HepG2 (cell line): Measurements from ENCODE around the gene NFKBIL1. TPM values are rescaled to one million over a fixed set of nuclear protein-coding genes. Genes with fewer than 3 reads are reported as not detected.

Source experiments
- ETV5 ChIP-seq: IDR thresholded peaks from 2 replicates; pipeline ENCODE4 v1.6.1; 2018; ENCODE audit warnings: missing biosample characterization, missing genetic modification reagents, inconsistent platforms, borderline replicate concordance
- KDM5A ChIP-seq: fragments of 200-600 bp; sonication (generic); IDR thresholded peaks from 2 replicates; pipeline ENCODE4 v1.7.0; 2018; ENCODE audit warnings: antibody characterized with exemption, mild to moderate bottlenecking, low read length, borderline replicate concordance
- MEIS1 ChIP-seq: sonication (generic); formaldehyde crosslinking; IDR thresholded peaks from 2 replicates; pipeline ENCODE4 v1.9.0; 2021; ENCODE audit warnings: mild to moderate bottlenecking, missing genetic modification reagents, moderate library complexity, borderline replicate concordance
- MIER3 ChIP-seq: IDR thresholded peaks from 2 replicates; pipeline ENCODE4 v1.6.1; 2016; ENCODE audit warnings: missing compliant biosample characterization, borderline replicate concordance
- NR2C2 ChIP-seq: sonication (generic); formaldehyde crosslinking; IDR thresholded peaks from 2 replicates; pipeline ENCODE4 v1.4.0; 2020; ENCODE audit warnings: missing genetic modification reagents, mild to moderate bottlenecking, moderate library complexity, borderline replicate concordance
- POLR2A ChIP-seq, 2 experiments: IDR thresholded peaks; 2 replicates each; pipeline ENCODE4 v1.6.1; 2011; ENCODE audit warnings: low read depth in 2 of 2, low read length in 2 of 2, mild to moderate bottlenecking in 1 of 2, moderate library complexity in 1 of 2; ENCODE audit not compliant: insufficient read depth in 1 of 2
- PRPF4 ChIP-seq: fragments of 200-400 bp; formaldehyde crosslinking; IDR thresholded peaks from 2 replicates; pipeline ENCODE4 v1.6.1; 2016; ENCODE audit warnings: low read length, low read depth; ENCODE audit not compliant: poor library complexity, severe bottlenecking
- TBL1XR1 ChIP-seq: fragments of 150-350 bp; IDR thresholded peaks from 2 replicates; pipeline ENCODE4 v1.6.1; 2014; ENCODE audit warnings: borderline replicate concordance, low read length; ENCODE audit not compliant: partially characterized antibody
- ZFP36L1 ChIP-seq: sonication (generic); formaldehyde crosslinking; IDR thresholded peaks from 2 replicates; pipeline ENCODE4 v1.8.0; 2022; ENCODE audit warnings: mild to moderate bottlenecking, missing genetic modification reagents, moderate library complexity
- ZNF589 ChIP-seq: sonication (generic); formaldehyde crosslinking; conservative IDR thresholded peaks from 2 replicates; pipeline ENCODE4 v1.8.0; 2022; ENCODE audit warnings: mild to moderate bottlenecking, moderate library complexity, missing genetic modification reagents
- ZNF749 ChIP-seq: sonication (generic); formaldehyde crosslinking; IDR thresholded peaks from 2 replicates; pipeline ENCODE4 v1.8.0; 2022; ENCODE audit warnings: mild to moderate bottlenecking, missing genetic modification reagents, moderate library complexity, borderline replicate concordance
- ZNF83 ChIP-seq: sonication (generic); formaldehyde crosslinking; IDR thresholded peaks from 2 replicates; pipeline ENCODE4 v1.4.0; 2020; ENCODE audit warnings: missing genetic modification reagents, mild to moderate bottlenecking, borderline replicate concordance
- polyA plus RNA-seq, 8 experiments: library from polyadenylated mRNA; depleted of rRNA in 3 of 8; stranded (reverse) in 7 of 8; unstranded in 1 of 8; fragments of >200 nt; fragmentation: Illumina TruSeq in 4 of 8; extraction: Trizol in 4 of 8; gene quantifications; 2 replicates each; pipeline versions ENCODE4 v1.2.1 to v1.2.3, GENCODE V29; 2011 to 2016; ENCODE audit warnings: low read depth in 4 of 8, missing spikeins in 1 of 8, mixed read lengths in 1 of 8; ENCODE audit not compliant: insufficient read depth in 1 of 8
- total RNA-seq, 5 experiments: library from RNA; depleted of rRNA; stranded (reverse); fragments of >200 nt; fragmentation: Illumina TruSeq; extraction: Trizol; gene quantifications; 2 replicates each; pipeline ENCODE4 v1.2.3, GENCODE V29; 2016; ENCODE audit warnings: low read depth in 1 of 5
- TF ChIP-seq, protein P1 (sequence below): sonication (generic); formaldehyde crosslinking; IDR thresholded peaks from 2 replicates; pipeline ENCODE4 v1.4.0; 2020; ENCODE audit warnings: missing genetic modification reagents, borderline replicate concordance
- TF ChIP-seq, protein P2 (sequence below): sonication (generic); formaldehyde crosslinking; IDR thresholded peaks from 2 replicates; pipeline ENCODE4 v1.8.0; 2023; ENCODE audit warnings: mild to moderate bottlenecking, missing genetic modification reagents

The NFKBIL1 gene
- total and polyA plus RNA-seq, 2 of the 13 experiments (the other 11 are each of a cell fraction or from before 2014, with no cell fraction given) = 9.7 to 19.5 TPM

GRCh38 chr6:31541059-31541657 lies 6.2 kb upstream of the NFKBIL1 start (continued):
- TF ChIP-seq, protein P1, sequence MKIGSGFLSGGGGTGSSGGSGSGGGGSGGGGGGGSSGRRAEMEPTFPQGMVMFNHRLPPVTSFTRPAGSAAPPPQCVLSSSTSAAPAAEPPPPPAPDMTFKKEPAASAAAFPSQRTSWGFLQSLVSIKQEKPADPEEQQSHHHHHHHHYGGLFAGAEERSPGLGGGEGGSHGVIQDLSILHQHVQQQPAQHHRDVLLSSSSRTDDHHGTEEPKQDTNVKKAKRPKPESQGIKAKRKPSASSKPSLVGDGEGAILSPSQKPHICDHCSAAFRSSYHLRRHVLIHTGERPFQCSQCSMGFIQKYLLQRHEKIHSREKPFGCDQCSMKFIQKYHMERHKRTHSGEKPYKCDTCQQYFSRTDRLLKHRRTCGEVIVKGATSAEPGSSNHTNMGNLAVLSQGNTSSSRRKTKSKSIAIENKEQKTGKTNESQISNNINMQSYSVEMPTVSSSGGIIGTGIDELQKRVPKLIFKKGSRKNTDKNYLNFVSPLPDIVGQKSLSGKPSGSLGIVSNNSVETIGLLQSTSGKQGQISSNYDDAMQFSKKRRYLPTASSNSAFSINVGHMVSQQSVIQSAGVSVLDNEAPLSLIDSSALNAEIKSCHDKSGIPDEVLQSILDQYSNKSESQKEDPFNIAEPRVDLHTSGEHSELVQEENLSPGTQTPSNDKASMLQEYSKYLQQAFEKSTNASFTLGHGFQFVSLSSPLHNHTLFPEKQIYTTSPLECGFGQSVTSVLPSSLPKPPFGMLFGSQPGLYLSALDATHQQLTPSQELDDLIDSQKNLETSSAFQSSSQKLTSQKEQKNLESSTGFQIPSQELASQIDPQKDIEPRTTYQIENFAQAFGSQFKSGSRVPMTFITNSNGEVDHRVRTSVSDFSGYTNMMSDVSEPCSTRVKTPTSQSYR = peak; percentile 94
- TF ChIP-seq PRPF4 (peak; percentile 59), NR2C2 (no peak), POLR2A (IDR thresholded peaks at IDR 0.05; ENCODE audit: insufficient read depth in 1 of 2, low read depth in 2 of 2, low read length in 2 of 2) (0 out of 4 replicates have a peak, but pooled peaks of 1 of the 2 experiments have one; percentile 20), MIER3 (CRISPR knock-in tag) (no peak), ETV5 (peak; percentile 39; the same call in 1 of the 2 replicates), KDM5A (peak; percentile 78; the same call in 1 of the 2 replicates), ZNF589 (CRISPR knock-in tag) (peak; percentile 75), ZNF83 (CRISPR knock-in tag) (0 out of 2 replicates have a peak, but pooled peaks have one; percentile 63), ZFP36L1 (CRISPR knock-in tag) (peak; percentile 67; the same call in 1 of the 2 replicates), TBL1XR1 (no peak), MEIS1 (0 out of 2 replicates have a peak, but pooled peaks have one; percentile 8), ZNF749 (CRISPR knock-in tag) (0 out of 2 replicates have a peak, but pooled peaks have one; percentile 61)
- TF ChIP-seq, protein P2, sequence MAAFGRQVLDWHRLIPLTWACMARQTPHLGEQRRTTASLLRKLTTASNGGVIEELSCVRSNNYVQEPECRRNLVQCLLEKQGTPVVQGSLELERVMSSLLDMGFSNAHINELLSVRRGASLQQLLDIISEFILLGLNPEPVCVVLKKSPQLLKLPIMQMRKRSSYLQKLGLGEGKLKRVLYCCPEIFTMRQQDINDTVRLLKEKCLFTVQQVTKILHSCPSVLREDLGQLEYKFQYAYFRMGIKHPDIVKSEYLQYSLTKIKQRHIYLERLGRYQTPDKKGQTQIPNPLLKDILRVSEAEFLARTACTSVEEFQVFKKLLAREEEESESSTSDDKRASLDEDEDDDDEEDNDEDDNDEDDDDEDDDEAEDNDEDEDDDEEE (CRISPR knock-in tag) = no peak
